ENCODE results near the gene TTC28.
"Not testable (repeated sequence)": the region's sequence is repeated elsewhere in the genome, so short reads cannot be mapped to it uniquely, and the experiment has no call there.

TTC28 gene

DNA sequence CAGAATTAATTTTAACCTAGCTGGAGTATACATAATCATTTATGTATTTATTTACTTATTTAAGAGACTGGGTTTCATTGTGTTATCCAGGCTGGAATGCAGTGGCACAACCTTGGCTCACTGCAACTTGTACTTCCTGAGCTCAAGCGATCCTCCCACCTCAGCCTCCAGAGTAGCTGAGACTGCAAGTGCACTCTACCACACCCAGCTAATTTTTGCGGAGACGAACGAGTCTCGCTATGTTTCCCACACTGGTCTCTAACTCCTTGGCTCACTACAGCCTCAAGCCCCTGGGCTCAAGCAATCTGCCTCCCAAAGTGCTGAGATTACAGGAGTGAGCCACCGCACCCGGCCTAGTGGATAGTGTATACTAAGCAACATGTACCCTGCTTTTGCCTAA lies 1.5 kb downstream of the TTC28 start:
- not testable (repeated sequence) for DNase-seq (ENCODE audit: low spot score)

DNA sequence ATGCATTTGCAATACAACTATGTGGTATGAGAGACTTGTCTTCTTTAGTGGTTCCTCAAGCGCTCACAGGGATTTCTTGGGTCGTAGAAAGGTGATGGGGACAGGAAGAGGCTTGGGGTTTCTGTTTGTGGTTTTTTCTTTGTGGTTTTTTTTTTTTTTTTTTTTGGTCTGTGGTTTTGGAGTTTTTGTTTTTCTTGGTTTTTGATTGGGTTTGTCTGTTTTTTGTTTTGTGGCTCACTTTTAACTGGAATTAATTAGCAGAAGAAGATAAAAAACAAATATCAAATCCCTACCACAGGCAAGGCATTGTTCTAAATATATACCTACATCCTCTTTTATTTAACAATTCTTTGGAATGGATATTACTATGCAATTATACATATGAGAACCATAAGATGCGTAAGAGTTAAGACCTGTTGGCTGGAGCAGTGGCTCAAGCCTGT lies 5.5 kb downstream of the TTC28 start:
- no peak for DNase-seq (ENCODE audit: low spot score)

DNA sequence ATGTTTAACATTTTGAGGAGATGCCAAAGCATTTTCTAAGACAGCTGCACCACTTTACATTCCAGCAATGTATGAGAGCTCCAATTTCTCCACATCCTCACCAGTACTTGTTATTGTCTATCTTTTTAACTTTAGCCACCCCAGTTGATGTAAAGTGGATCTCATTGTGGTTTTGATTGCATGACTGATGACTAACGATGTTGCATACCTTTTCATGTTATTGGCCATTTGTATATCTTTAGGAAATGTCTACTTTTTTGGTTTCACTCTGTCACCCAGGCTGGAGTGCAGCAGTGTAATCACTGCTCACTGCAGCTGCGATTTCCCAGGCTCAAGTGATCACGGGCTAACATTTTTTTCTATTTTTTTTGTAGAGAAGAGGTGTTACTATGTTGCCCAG lies 8.9 kb downstream of the TTC28 start:
- no peak for DNase-seq (ENCODE audit: low spot score)

DNA sequence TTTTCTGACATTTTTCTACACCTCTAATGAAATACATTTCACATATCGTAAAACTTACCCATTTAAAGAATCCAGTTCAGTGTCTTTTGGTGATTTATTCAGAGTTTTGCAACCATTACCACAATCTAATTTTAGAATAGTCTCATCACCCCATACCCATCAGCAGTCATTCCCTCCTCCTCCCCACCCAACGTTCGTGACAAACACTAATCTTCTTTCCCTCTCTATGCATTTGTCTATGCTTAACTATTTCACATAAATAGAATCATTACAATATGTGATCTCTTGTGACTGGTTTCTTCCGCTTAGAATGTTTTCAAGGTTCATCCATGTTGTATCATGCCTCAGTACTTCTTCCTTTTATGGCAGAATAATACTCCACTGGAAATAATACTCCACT lies 9.5 kb downstream of the TTC28 start:
- DNase-seq (ENCODE audit: low spot score): no peak

DNA sequence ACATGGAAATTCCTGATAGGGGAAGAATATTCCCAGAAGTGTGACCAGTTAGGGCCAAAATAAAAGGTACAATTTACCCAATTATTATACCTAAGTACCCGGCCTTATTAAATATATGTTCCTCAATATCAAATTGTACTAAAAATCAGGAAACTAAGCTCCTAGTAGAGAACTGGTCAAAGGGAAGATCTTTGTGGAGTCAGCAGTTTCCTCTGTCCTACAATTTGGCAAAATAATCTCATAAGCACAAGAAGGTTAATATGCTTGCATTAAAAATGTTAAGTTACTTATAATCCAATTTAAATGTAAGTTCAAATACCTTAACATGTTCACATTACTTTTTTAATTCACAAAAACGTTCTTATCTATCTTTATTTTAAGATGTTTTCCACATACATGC lies 10.3 kb downstream of the TTC28 start:
- no peak for DNase-seq (ENCODE audit: low spot score)

DNA sequence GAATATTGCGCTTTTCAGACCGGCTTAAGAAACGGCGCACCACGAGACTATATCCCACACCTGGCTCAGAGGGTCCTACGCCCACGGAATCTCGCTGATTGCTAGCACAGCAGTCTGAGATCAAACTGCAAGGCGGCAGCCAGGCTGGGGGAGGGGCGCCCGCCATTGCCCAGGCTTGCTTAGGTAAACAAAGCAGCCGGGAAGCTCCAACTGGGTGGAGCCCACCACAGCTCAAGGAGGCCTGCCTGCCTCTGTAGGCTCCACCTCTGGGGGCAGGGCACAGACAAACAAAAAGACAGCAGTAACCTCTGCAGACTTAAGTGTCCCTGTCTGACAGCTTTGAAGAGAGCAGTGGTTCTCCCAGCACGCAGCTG lies 16.1 kb downstream of the TTC28 start:
- not testable (repeated sequence) for DNase-seq (ENCODE audit: low spot score)

DNA sequence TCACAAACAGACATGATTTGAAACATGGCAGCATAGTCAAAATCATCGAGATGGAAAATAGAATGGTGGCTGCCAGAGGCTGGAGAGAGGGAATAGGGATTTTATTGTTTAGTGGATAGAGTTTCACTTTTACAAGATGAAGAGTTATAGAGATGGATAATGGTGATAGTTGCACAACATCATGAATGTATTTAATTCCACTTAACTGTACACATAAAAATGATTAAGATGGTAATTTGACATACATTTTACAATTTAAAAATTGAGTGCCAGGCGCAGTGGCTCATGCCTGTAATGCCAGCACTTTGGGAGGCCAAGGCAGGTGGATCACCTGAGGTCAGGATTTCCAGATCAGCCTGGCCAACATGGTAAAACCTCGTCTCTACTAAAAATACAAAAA lies 21.2 kb downstream of the TTC28 start:
- no peak for DNase-seq (ENCODE audit: low spot score)

DNA sequence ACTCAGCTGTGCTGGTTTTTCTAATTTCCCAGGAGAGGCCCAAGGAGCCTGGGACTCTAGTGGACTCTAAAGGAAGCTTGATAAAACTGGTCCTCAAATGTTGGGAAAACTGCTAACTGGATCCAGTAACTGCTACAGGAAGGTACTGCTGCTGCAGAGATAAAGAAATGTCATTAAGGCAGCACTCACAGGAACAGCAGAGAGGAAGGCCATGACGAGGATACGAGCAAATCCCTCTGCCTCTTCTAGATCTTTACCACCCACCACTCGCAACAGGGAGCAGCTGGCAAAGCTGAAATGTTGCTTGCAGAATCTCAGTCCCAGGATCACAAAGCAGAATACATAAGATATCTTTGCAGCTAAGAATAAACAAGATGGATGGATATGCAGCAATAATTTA lies 23.5 kb downstream of the TTC28 start:
- DNase-seq (ENCODE audit: low spot score): no peak

DNA sequence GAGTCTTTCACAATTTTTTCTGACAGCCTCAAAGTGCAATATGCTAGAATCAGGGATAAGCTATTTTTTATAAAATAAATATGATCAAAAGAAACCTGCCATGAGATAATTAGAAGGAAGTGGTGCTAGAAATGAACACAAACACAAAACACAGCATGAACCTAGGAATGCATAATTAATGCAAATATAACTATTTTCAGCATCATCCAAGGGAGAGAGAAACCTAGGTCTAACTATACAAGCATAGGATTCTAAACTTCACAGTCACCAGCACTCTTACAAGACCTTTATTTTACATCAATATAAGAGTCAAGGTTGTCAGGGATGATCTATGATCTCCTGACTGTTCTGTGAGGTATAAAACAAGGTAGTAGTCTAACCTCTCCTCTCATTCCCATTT lies 29.2 kb downstream of the TTC28 start:
- DNase-seq (ENCODE audit: low spot score): no peak

DNA sequence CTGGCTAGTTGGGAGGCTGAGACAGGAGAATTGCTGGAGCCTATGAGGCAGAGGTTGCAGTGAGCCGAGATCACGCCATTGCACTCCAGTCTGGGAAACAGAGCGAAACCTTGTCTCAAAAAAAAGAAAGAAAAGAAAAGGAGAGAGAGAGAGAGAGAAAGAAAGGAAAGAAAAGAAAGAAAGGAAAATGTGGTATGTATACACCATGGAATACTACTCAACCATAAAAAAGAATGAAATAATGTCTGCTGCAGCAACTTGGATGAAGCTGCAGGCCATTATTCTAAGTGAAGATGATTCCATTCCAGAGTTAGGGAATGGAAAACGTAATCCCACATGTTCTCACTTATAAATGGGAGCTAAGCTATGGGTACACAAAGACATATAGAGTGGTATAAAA lies 30.8 kb downstream of the TTC28 start:
- DNase-seq (ENCODE audit: low spot score): no peak

DNA sequence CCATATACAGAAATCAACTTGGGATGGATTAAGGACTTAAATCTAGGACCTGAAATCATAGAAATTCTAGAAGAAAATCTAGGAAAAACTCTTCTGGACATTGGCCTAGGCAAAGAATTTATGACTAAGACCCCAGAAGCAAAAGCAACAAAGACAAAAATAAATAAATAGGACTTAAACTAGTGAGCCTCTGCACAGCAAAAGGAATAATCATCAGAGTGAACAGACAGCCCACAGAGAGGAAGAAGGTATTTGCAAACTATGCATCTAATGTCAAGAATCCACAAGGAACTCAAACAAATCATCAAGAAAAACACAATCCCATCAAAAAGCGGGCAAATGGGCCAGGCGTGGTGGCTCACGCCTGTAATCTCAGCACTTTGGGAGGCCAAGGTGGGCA lies 32.4 kb downstream of the TTC28 start:
- DNase-seq (ENCODE audit: low spot score): no peak

DNA sequence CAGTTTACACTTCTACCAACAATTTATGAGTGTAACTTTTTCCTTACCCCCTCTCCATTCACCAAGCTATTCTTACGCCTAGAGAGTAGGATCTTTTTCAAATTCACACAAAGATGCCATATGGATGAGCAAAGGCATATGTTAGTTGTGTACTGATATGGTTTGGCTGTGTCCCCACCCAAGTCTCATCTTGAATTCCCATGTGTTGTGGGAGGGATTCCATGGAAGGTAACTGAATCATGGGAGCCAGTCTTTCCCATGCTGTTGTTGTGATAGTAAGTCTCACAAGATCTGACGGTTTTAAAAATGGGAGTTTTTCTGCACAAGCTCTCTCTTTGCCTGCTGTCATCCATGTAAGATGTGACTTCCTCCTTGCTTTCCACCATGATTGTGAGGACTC lies 40.3 kb downstream of the TTC28 start:
- no peak for DNase-seq (ENCODE audit: low spot score)

DNA sequence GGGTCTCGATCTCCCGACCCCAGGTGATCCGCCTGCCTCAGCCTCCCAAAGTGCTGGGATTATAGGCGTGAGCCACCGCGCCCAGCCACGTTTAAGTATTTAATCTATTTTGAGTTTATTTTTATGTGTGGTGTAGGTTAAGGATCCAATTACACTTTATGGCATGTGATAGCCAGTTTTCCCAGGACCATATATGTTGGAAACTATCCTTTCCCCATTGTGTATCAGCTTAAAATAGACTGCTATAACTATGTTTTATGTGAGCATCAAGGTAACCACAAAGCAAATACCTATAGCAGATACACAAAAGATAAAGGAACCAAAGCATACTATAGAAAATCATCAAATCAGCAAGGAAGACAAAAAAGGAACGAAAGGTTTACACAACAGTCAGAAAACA lies 42.4 kb downstream of the TTC28 start:
- no peak for DNase-seq (ENCODE audit: low spot score)

DNA sequence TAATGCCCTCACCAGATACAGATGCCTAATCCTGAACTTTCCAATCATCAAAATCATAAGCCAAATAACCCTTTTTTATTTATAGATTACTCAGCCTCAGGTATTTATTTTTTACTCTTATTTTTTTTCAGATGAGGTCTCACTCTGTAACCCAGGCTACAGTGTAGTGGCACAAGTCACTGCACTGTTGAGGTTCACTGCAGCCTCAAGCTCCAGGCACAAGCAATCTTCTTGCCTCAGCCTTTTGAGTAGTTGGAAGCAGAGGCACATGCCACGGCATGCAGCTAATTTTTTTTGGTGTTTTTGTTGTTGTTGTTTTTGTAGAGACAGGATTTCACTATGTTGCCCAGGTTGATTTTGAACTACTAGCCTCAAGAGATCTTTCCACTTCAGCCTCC lies 49.5 kb downstream of the TTC28 start:
- no peak for DNase-seq (ENCODE audit: low spot score)

DNA sequence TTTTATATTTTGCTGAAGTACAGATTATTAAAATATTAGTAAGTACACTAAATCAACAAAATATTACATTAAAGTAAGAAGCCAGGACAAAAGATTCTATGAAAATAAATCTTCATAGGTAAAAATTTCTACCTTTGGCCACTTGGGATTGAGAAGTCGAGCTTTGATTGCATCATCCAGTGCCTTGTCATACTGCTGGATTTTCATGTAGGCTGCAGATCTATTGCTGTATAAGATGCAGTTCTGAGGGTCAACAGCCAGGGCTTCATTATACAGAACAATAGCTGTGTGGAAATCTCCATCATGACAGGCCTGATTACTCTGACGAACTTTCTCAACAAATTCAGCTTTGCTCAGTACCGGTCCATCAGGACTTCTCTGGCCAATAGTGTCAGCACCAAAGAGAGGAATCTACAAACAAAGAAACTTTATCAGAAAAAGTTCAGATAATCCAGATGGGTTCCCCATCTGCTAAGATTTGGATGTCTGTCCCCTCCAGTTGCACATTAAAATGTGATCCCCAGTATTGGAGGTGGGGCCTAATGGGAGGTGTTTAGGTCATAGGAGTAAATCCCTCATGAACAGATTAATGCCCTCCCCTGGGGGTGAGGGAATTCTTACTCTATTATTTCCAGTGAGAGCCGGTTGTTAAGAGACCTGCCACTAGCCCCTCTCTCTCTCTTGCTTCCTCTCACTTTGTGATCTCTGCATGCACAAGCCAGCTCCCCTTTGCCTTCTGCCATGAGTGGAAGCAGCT lies 50.0 kb downstream of the TTC28 start:
- DNase-seq (ENCODE audit: low spot score): no peak

DNA sequence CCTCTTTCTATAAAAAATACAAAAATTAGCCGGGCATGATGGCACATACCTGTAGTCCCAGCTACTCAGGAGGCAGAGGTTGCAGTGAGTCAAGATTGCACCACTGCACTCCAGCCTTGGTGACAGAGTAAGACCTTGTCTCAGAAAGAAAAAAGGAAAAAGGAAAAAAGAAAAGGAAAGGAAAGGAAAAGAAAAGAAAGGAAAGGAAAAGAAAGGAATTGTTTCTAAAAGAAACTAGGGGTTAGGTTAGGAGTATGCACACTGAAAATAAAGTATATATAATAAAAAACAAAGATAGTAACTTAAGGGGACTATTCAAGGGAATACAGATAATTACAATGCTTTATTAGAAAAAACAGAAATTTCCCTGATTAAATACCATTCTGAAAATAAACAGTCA lies 50.9 kb downstream of the TTC28 start:
- no peak for DNase-seq (ENCODE audit: low spot score)

DNA sequence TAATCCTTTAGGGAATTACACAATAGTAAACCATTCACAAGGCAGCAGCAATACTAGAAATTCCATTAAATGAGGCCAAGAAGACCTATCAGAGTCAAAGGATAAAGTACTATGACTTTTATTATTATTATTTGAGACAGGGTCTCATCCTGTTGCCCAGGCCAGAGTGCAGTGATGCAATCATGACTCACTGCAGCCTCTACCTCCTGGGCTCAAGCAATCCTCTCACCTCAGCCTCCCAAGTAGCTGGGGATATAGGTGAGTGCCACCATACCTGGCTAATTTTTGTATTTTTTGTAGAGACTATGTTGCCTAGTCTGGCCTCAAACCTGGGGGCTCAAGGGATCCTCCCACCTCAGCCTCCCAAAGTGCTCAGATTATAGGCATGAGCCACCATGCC lies 51.8 kb downstream of the TTC28 start:
- DNase-seq (ENCODE audit: low spot score): no peak

DNA sequence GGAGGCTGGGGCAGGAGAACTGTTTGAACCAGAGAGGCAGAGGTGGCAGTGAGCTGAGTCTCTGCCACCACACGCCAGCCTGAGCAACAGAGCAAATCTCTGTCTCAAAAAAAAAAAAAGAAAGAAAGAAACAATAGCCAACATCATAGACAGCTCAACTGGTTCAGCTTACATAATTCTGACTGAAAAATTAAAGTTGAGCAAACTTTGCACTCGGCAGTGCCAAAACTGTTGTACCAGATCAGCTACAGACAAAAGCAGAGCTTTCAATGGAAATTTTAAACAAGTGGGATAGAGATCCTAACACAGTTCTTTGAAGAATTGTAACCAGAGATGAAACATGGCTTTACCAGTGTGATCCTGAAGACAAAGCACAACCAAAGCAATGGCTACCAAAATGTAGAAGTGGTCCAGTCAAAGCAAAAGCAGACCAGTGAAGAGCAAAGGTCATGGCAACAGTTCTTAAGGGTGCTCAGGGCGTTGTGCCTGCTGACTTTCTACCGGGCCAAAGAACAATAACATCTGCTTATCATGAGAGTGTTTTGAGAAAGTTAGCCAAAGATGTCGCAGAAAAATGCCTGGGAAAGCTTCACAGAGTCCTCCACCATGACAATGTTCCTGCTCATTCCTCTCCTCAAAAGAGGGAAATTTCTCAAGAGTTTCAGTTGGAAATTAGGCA lies 59.3 kb downstream of the TTC28 start:
- no peak for DNase-seq (ENCODE audit: low spot score)

DNA sequence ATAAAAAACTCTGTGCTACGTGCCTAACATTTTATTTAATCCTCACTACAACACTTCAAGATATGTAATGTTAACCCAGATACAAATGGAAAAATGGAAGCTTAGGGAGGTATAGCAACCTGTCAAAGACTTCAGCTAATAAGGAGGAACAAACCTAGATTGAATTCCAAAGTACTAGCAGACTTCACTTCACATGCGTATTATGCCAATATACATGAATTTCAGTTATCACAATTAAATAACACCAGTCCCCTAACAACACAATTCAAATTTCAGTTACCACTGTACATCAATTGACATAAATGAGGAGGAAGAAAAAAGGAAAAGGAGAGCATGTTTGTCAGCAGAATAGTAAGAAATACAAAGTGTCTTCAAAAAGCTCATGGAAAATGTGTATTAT lies 60.4 kb downstream of the TTC28 start:
- DNase-seq (ENCODE audit: low spot score): no peak

DNA sequence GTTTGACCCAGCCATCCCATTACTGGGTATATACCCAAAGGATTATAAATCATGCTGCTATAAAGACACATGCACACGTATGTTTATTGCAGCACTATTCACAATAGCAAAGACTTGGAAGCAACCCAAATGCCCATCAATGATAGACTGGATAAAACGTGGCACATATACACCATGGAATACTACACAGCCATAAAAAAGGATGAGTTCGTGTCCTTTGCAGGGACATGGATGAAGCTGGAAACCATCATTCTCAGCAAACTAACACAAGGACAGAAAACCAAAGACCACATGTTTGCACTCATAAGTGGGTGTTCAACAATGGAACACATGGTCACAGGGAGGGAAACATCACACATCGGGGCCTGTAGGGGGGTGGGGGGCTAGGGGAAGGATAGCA lies 64.2 kb downstream of the TTC28 start:
- DNase-seq (ENCODE audit: low spot score): not testable (repeated sequence)

DNA sequence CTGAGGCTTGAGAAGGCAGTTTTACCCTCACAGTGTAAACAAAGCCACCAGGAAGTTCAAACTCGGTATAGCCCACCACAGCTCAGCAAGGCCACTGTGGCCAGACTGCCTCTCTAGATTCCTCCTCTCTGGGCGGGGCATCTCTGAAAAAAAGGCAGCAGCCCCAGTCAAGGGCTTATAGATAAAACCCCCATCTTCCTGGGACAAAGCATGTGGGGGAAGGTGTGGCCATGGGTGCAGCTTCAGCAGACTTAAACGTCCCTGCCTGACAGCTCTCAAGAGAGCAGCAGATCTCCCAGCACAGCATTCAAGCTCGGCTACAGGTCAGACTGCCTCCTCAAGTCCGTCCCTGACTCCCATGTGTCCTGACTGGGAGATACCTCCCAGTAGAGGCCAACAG lies 69.7 kb downstream of the TTC28 start:
- DNase-seq (ENCODE audit: low spot score): no peak

DNA sequence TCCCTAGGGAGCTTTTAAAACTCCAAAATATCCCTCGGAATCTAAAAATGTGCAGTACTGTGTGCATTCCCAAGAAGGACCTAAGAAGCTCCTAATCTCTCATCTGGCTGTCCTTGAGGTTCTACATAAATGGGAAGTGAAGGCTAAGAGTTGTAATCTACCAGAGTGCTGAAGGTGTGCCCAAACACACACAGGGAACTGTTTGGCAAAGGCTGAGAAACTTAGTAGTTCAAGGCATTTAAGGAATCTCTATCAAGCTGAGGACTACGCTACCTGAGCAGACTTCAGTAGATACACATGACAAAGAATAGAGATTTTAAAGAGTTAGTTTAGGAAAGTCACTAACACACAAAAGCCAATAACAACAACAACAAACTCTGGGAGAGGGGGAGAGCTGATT lies 71.1 kb downstream of the TTC28 start:
- no peak for DNase-seq (ENCODE audit: low spot score)

DNA sequence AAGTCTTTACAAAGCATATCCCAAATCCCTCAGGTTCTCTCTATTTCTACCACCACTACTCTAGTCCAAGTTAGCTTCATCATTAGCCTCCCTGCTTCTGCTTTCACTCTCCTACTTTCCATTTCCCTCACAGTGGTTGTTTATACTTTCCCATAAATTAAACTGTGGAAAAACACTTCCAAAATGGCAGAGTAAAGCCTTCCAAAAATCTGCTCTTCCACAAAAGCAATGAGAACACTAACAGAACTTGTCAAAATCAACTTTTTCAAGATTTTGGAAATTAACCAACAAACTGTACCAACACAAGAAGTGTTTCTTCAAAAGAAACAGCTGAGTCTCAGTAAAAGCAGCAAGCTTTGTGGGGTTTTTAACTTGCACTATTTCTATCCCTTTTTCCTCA lies 71.8 kb downstream of the TTC28 start:
- no peak for DNase-seq (ENCODE audit: low spot score)

Data from pons (tissue), 1 donor.